GM12891 (cell line): ENCODE data around the gene GOLGA8Q.
"Not testable (repeated sequence)": the region's sequence is repeated elsewhere in the genome, so short reads cannot be mapped to it uniquely, and the experiment has no call there.

ENCODE experiments used
- POLR2AphosphoS5 ChIP-seq: IDR thresholded peaks from 2 replicates; pipeline ENCODE4 v1.6.1; 2011; ENCODE audit warnings: low read depth, low read length, control low read depth
- TAF1 ChIP-seq: IDR thresholded peaks from 2 replicates; pipeline ENCODE4 v1.6.1; 2011; ENCODE audit warnings: low read depth, low read length, control low read depth

DNA sequence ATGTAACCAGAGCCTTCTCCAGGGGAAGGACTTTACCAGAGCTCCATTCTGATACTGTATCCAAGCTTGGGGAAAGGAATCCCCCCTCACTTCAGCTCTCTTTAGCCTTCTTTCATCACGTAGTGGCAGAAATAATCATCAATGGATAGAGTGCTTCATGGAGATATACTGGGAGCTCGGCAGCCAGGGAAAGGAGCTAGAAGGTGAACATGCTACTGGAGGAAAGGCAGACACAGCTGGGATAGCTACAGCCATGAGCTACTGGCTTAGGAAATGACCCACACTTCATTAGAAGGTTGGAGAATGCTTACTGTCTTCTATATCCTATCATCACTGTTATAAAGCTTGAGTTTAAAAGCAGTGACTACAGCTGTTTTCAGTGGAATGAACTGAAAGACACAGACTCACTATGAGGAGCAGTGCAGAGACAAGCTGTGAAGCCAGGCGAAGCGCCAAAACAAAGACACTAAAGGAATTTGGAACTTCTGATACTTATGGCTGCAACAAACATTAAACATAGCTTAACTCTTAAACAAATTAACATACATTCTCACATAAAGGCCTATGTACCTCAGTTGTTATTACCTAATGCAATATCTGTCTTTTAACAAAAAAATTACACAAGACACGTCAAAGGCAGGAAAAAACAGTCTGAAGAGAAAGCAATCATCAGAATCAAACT lies 47.5 kb upstream of the GOLGA8Q start:
- not testable (repeated sequence) for TF ChIP-seq POLR2AphosphoS5, TAF1
